ENCODE measurements around the gene EID2. TPM values are rescaled to one million over a fixed set of nuclear protein-coding genes. Genes with fewer than 3 reads are reported as not detected.

EID2 gene
- total and polyA plus RNA-seq, 2 of the 13 experiments (the other 11 are each of a cell fraction or from before 2014, with no cell fraction given): 3.7 to 14.1 TPM

DNA sequence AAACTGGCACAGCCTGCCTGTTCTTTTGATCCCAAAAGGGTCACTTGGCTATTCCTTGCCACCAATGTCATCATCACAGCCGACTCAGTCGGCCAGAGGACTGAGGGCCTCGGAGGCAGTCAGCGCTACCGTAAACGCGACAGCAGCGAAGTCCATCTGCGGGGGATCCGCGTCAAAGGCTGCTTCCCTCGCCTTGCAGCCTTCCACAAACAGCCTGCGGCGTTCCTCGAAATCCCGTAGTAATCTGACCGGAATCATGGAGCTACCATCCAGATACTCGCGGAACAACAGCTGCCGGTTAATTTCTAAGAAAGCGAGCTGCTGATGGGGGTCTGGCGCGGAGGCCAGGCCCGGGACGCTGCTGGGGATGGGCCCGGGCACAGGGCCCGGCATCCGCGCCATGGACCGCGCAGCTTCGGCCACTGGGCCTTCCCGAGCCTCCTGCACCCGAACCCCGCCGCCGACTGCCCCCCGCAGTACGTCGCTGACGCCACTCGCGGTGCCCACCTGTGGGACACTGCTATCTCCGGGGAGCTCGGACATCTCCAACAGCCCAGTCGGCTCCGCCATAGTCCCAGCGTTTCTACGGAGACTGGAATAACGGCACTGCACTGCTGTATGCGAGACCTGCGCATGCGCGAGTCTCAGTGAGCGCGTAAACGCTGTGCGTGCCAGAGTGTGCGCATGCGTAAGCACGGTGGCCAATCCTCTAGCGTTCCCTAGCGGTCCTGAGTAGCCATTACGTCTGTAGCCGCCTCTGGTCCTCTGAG is 7.5 kb downstream of the EID2 start, which contains the start of gene EID2B (continued):
- TF ChIP-seq THAP11 (CRISPR knock-in tag; IDR thresholded peaks at IDR 0.05): peak; percentile 78
- no peak for TF ChIP-seq ZNF446 (CRISPR knock-in tag; IDR thresholded peaks at IDR 0.05)
- TF ChIP-seq SP4 (CRISPR knock-in tag; IDR thresholded peaks at IDR 0.05): no peak
- 0 out of 2 replicates have a peak, but pooled peaks have one; percentile 49 for TF ChIP-seq ZNF329 (CRISPR knock-in tag; IDR thresholded peaks at IDR 0.05; ENCODE audit: low read depth)
- 0 out of 2 replicates have a peak, but pooled peaks have one; percentile 66 for TF ChIP-seq POGK (CRISPR knock-in tag; conservative IDR thresholded peaks at IDR 0.05)
- peak; percentile 60 for TF ChIP-seq YEATS4 (CRISPR knock-in tag; IDR thresholded peaks at IDR 0.05; ENCODE audit: borderline replicate concordance)
- TF ChIP-seq, protein P1, sequence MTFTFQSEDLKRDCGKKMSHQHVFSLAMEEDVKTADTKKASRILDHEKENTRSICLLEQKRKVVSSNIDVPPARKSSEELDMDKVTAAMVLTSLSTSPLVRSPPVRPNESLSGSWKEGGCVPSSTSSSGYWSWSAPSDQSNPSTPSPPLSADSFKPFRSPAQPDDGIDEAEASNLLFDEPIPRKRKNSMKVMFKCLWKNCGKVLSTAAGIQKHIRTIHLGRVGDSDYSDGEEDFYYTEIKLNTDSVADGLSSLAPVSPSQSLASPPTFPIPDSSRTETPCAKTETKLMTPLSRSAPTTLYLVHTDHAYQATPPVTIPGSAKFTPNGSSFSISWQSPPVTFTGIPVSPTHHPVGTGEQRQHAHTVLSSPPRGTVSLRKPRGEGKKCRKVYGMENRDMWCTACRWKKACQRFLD (CRISPR knock-in tag; IDR thresholded peaks at IDR 0.05; ENCODE audit: borderline replicate concordance): peak; percentile 79; the same call in 1 of the 2 replicates
- TF ChIP-seq ZBTB3 (CRISPR knock-in tag; IDR thresholded peaks at IDR 0.05; ENCODE audit: borderline replicate concordance, low read depth): 0 out of 2 replicates have a peak, but pooled peaks have one; percentile 82
- TF ChIP-seq MED1 (CRISPR knock-in tag; IDR thresholded peaks at IDR 0.05): peak; percentile 40; the same call in 1 of the 2 replicates
- peak; percentile 55; the same call in 1 of the 2 replicates for TF ChIP-seq EED (CRISPR knock-in tag; IDR thresholded peaks at IDR 0.05)
- 0 out of 2 replicates have a peak, but pooled peaks have one; percentile 57 for TF ChIP-seq ZSCAN25 (CRISPR knock-in tag; IDR thresholded peaks at IDR 0.05)
- peak; percentile 42; the same call in 1 of the 2 replicates for TF ChIP-seq NR2C2 (CRISPR knock-in tag; IDR thresholded peaks at IDR 0.05; ENCODE audit: borderline replicate concordance)
- TF ChIP-seq ZSCAN29 (CRISPR knock-in tag; conservative IDR thresholded peaks at IDR 0.05): peak; percentile 72; the same call in 1 of the 2 replicates
- TF ChIP-seq, protein P2, sequence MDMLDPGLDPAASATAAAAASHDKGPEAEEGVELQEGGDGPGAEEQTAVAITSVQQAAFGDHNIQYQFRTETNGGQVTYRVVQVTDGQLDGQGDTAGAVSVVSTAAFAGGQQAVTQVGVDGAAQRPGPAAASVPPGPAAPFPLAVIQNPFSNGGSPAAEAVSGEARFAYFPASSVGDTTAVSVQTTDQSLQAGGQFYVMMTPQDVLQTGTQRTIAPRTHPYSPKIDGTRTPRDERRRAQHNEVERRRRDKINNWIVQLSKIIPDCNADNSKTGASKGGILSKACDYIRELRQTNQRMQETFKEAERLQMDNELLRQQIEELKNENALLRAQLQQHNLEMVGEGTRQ (IDR thresholded peaks at IDR 0.05; ENCODE audit: low read depth, low read length): no peak
- TF ChIP-seq, protein P2 (CRISPR knock-in tag; IDR thresholded peaks at IDR 0.05; ENCODE audit: borderline replicate concordance): no peak
- peak; percentile 82 for TF ChIP-seq ASH2L (IDR thresholded peaks at IDR 0.05; ENCODE audit: insufficient read length, low read depth, low read length)
- TF ChIP-seq ZZZ3 (CRISPR knock-in tag; IDR thresholded peaks at IDR 0.05; ENCODE audit: borderline replicate concordance): peak; percentile 87
- TF ChIP-seq FOSL1 (CRISPR knock-in tag; IDR thresholded peaks at IDR 0.05; ENCODE audit: borderline replicate concordance): no peak
- TF ChIP-seq ZNF549 (CRISPR knock-in tag; IDR thresholded peaks at IDR 0.05): no peak
- peak; percentile 9; the same call in 1 of the 2 replicates for TF ChIP-seq ZNF331 (CRISPR knock-in tag; IDR thresholded peaks at IDR 0.05)
- TF ChIP-seq, protein P3, sequence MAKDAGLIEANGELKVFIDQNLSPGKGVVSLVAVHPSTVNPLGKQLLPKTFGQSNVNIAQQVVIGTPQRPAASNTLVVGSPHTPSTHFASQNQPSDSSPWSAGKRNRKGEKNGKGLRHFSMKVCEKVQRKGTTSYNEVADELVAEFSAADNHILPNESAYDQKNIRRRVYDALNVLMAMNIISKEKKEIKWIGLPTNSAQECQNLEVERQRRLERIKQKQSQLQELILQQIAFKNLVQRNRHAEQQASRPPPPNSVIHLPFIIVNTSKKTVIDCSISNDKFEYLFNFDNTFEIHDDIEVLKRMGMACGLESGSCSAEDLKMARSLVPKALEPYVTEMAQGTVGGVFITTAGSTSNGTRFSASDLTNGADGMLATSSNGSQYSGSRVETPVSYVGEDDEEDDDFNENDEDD (CRISPR knock-in tag; IDR thresholded peaks at IDR 0.05; ENCODE audit: borderline replicate concordance): peak; percentile 79
- TF ChIP-seq STAG1 (CRISPR knock-in tag; IDR thresholded peaks at IDR 0.05): peak; percentile 93
- TF ChIP-seq FOXA3 (CRISPR knock-in tag; IDR thresholded peaks at IDR 0.05): no peak

Data from HepG2 (cell line).